Stimulated activated CD8-positive, alpha-beta memory T cell treated with anti-CD3 and anti-CD28 coated beads, Interleukin-15, amount 100 ng/mL, for 24 hours (primary cell): ENCODE measurements around the gene MTA1.

ENCODE experiments used
- DNase-seq: peaks from one replicate; pipeline ENCODE4 v3.0.0-alpha.2; 2020; ENCODE audit warnings: low read depth

Gene MTA1

GRCh38 chr14:105419195-105420091 lies at the start of gene MTA1:
Gene MTA1, plus strand, starts transcription at chr14:105419827. Its CDS starts 209 bp downstream, at chr14:105420036.
- DNase-seq = no peak

- no peak for DNase-seq
Measured at GRCh38 chr14:105374389-105374788, 45.2 kb upstream of the MTA1 start.

- no peak for DNase-seq
Measured at GRCh38 chr14:105375635-105376057, 44.0 kb upstream of the MTA1 start.

- no peak for DNase-seq
Measured at GRCh38 chr14:105376521-105377440, 42.8 kb upstream of the MTA1 start.

GRCh38 chr14:105377555-105378182 lies 42.0 kb upstream of the MTA1 start:
- DNase-seq = no peak

GRCh38 chr14:105378199-105378598 lies 41.4 kb upstream of the MTA1 start:
- no peak for DNase-seq

- no peak for DNase-seq
Measured at GRCh38 chr14:105378873-105379685, 40.5 kb upstream of the MTA1 start.

GRCh38 chr14:105379946-105380345 lies 39.7 kb upstream of the MTA1 start:
- DNase-seq = no peak

GRCh38 chr14:105380756-105381155 lies 38.9 kb upstream of the MTA1 start:
- no peak for DNase-seq

- DNase-seq = no peak
Measured at GRCh38 chr14:105381446-105382342, 37.9 kb upstream of the MTA1 start.

GRCh38 chr14:105382343-105383082 lies 37.1 kb upstream of the MTA1 start:
- DNase-seq = no peak

GRCh38 chr14:105383083-105383730 lies 36.4 kb upstream of the MTA1 start:
- no peak for DNase-seq

GRCh38 chr14:105384041-105384557 lies 35.5 kb upstream of the MTA1 start:
- no peak for DNase-seq

GRCh38 chr14:105384605-105385321 lies 34.9 kb upstream of the MTA1 start:
- no peak for DNase-seq

GRCh38 chr14:105385322-105385637 lies 34.3 kb upstream of the MTA1 start:
- no peak for DNase-seq

GRCh38 chr14:105385698-105386365 lies 33.8 kb upstream of the MTA1 start:
- DNase-seq = no peak

- DNase-seq = no peak
Measured at GRCh38 chr14:105386581-105387529, 32.8 kb upstream of the MTA1 start.
